Right renal cortex interstitium (tissue), 3 donors: ENCODE results near the gene CACNA1S. TPM values are rescaled to one million over a fixed set of nuclear protein-coding genes. Genes with fewer than 3 reads are reported as not detected.
A peak's percentile ranks its signal among the peaks of the same experiment; 100 is the strongest.

Experiments
- DNase-seq, 3 donors: peaks; one replicate each; pipeline ENCODE4 v3.0.0-alpha.2; 2013; ENCODE audit warnings: low read depth in 3 of 3, low spot score in 2 of 3
- polyA plus RNA-seq, 3 donors: library from polyadenylated mRNA; unstranded; fragments of 120-200 nt; gene quantifications; one replicate each; pipeline ENCODE4 v1.2.1, GENCODE V29; 2013; ENCODE audit not compliant: insufficient read length in 3 of 3

Gene CACNA1S
- polyA plus RNA-seq, 3 donors = 0.37 to 0.51 (median 0.46) TPM

- no peak for DNase-seq
These were observed 72.3 kb downstream of the CACNA1S start for GRCh38 chr1:201039876-201040275.

- DNase-seq = no peak
These were observed 72.8 kb downstream of the CACNA1S start for GRCh38 chr1:201039418-201039817.

GRCh38 chr1:201038186-201038876 is 73.9 kb downstream of the CACNA1S start:
- no peak for DNase-seq

- no peak for DNase-seq
These were observed 75.9 kb downstream of the CACNA1S start for GRCh38 chr1:201036188-201036842.

GRCh38 chr1:201034671-201035070 is 77.6 kb downstream of the CACNA1S start:
- no peak for DNase-seq

GRCh38 chr1:201032408-201032807 is 79.8 kb downstream of the CACNA1S start:
- no peak for DNase-seq

- no peak for DNase-seq
These were observed 83.8 kb downstream of the CACNA1S start for GRCh38 chr1:201028461-201028889.

- no peak for DNase-seq
These were observed 85.4 kb downstream of the CACNA1S start for GRCh38 chr1:201026836-201027235.

GRCh38 chr1:201026234-201026633 is 86.0 kb downstream of the CACNA1S start:
- no peak for DNase-seq

GRCh38 chr1:201025571-201026002 is 86.6 kb downstream of the CACNA1S start:
- no peak for DNase-seq

GRCh38 chr1:201024625-201024998 is 87.6 kb downstream of the CACNA1S start:
- no peak for DNase-seq

GRCh38 chr1:201023920-201024624 is 88.2 kb downstream of the CACNA1S start:
- no peak for DNase-seq

GRCh38 chr1:201023517-201023902 is 88.7 kb downstream of the CACNA1S start, which contains the start of gene KIF21B:
Gene KIF21B, minus strand, starts transcription at chr1:201023714. Its CDS starts 331 bp downstream, at chr1:201023383.
- peak in 2 of 3 donors; percentile 41 to 62 for DNase-seq

- DNase-seq = no peak
These were observed 89.3 kb downstream of the CACNA1S start for GRCh38 chr1:201022820-201023516.

- no peak for DNase-seq
These were observed 89.8 kb downstream of the CACNA1S start for GRCh38 chr1:201022493-201022819.

- DNase-seq = no peak
These were observed 90.4 kb downstream of the CACNA1S start for GRCh38 chr1:201021630-201022492.

GRCh38 chr1:201020721-201021629 is 91.3 kb downstream of the CACNA1S start:
- no peak for DNase-seq

GRCh38 chr1:201020040-201020591 is 92.1 kb downstream of the CACNA1S start:
- DNase-seq = no peak
